Loucy (cell line): ENCODE results near the gene ZNF79.

Experiments used
- CTCF ChIP-seq: fragments of 200-600 bp; sonication (generic); conservative IDR thresholded peaks from 2 replicates; pipeline ENCODE4 v1.5.1; 2014; ENCODE audit warnings: mild to moderate bottlenecking, antibody characterized with exemption, low read length
- EZH2phosphoT487 ChIP-seq: fragments of 200-600 bp; IDR thresholded peaks from 2 replicates; pipeline ENCODE4 v1.6.1; 2018; ENCODE audit warnings: antibody characterized with exemption, mild to moderate bottlenecking, moderate library complexity, borderline replicate concordance

GRCh38 chr9:127473932-127474331, 49.8 kb downstream of the ZNF79 start:
- no peak for TF ChIP-seq CTCF
- TF ChIP-seq EZH2phosphoT487, result no peak
